MM.1S (cell line): ENCODE measurements around the gene SPATA25.

Experiments
- DNase-seq: peaks from one replicate; pipeline ENCODE4 v3.0.0-alpha.2; 2015
- H2AFZ ChIP-seq: fragments of 300-600 bp; sonication (generic); 2 replicates; pipeline ENCODE4 v1.6.0; 2016; ENCODE audit warnings: antibody characterized with exemption, low read length
- H3F3A ChIP-seq: fragments of 300-600 bp; sonication (generic); 2 replicates; pipeline ENCODE4 v1.6.1; 2016; ENCODE audit warnings: mild to moderate bottlenecking, antibody characterized with exemption, low read length, moderate library complexity, mixed read lengths; ENCODE audit not compliant: insufficient read depth
- H3K27ac ChIP-seq: fragments of 300-600 bp; sonication (generic); 2 replicates; pipeline ENCODE4 v1.5.1; 2016; ENCODE audit warnings: mild to moderate bottlenecking, low read length
- H3K27me3 ChIP-seq: fragments of 300-600 bp; sonication (generic); replicated peaks from 2 replicates; pipeline ENCODE4 v1.6.0; 2016; ENCODE audit warnings: low read length; ENCODE audit not compliant: insufficient read depth
- H3K36me3 ChIP-seq: fragments of 300-600 bp; sonication (generic); replicated peaks from 2 replicates; pipeline ENCODE4 v1.6.1; 2016; ENCODE audit warnings: mild to moderate bottlenecking, low read length, mixed read lengths; ENCODE audit not compliant: insufficient read depth
- H3K4me1 ChIP-seq: fragments of 300-600 bp; sonication (generic); 2 replicates; pipeline ENCODE4 v1.6.1; 2016; ENCODE audit warnings: low read length, mixed read lengths
- H3K4me2 ChIP-seq: fragments of 300-600 bp; sonication (generic); 2 replicates; pipeline ENCODE4 v1.6.0; 2016; ENCODE audit warnings: low read depth, low read length
- H3K4me3 ChIP-seq: fragments of 300-600 bp; sonication (generic); 2 replicates; pipeline ENCODE4 v1.5.1; 2016; ENCODE audit warnings: low read length, mixed read lengths
- H3K79me2 ChIP-seq: fragments of 300-600 bp; sonication (generic); 2 replicates; pipeline ENCODE4 v1.6.1; 2016; ENCODE audit warnings: mixed run types, low read length, mixed read lengths
- H3K9ac ChIP-seq: fragments of 300-600 bp; sonication (generic); 2 replicates; pipeline ENCODE4 v1.6.1; 2016; ENCODE audit warnings: low read length, mixed read lengths
- H3K9me2 ChIP-seq: fragments of 300-600 bp; sonication (generic); replicated peaks from 2 replicates; pipeline ENCODE4 v1.6.1; 2016; ENCODE audit warnings: mild to moderate bottlenecking, low read length, mixed read lengths; ENCODE audit not compliant: insufficient read depth
- H3K9me3 ChIP-seq: fragments of 300-600 bp; sonication (generic); replicated peaks from 2 replicates; pipeline ENCODE4 v1.6.1; 2016; ENCODE audit warnings: mild to moderate bottlenecking, low read length, mixed read lengths; ENCODE audit not compliant: insufficient read depth
- H4K20me1 ChIP-seq: fragments of 300-600 bp; sonication (generic); 2 replicates; pipeline ENCODE4 v1.6.1; 2016; ENCODE audit warnings: mild to moderate bottlenecking, low read length, moderate library complexity, mixed read lengths; ENCODE audit not compliant: insufficient read depth
- CTCF ChIP-seq: fragments of 300-600 bp; sonication (generic); IDR thresholded peaks from 2 replicates; pipeline ENCODE4 v1.5.1; 2016; ENCODE audit warnings: antibody characterized with exemption, low read length, mixed read lengths
- EZH2 ChIP-seq: fragments of 300-600 bp; sonication (generic); optimal IDR thresholded peaks from 2 replicates; pipeline ENCODE3; 2017; ENCODE audit warnings: low read depth, mild to moderate bottlenecking, antibody characterized with exemption, low read length, mixed read lengths
- EZH2phosphoT487 ChIP-seq: fragments of 300-600 bp; sonication (generic); IDR thresholded peaks from 2 replicates; pipeline ENCODE4 v1.6.1; 2018; ENCODE audit warnings: antibody characterized with exemption, low read length

The SPATA25 gene

GRCh38 chr20:45909336-45909808 is 21.9 kb upstream of the SPATA25 start:
- no peaks in the 10 kb centered on the region for H3K9me3 ChIP-seq
- peaks cover 3% of the 10 kb centered on the region; the same call in 1 of the 2 replicates for H3K4me1 ChIP-seq
- H3K9me2 ChIP-seq = no peaks in the 10 kb centered on the region
- H3K27me3 ChIP-seq = peaks cover 14% of the 10 kb centered on the region; the same call in 1 of the 2 replicates
- no peak overlapping the region for H2AFZ ChIP-seq
- H3K4me2 ChIP-seq = no peak overlapping the region
- H3F3A ChIP-seq = no peaks in the 10 kb centered on the region
- no peak overlapping the region for H3K4me3 ChIP-seq
- TF ChIP-seq EZH2 (no peak), EZH2phosphoT487 (no peak), CTCF (no peak)
- H3K9ac ChIP-seq = no peak overlapping the region
- no peaks in the 10 kb centered on the region for H3K36me3 ChIP-seq
- H3K27ac ChIP-seq = no peak overlapping the region
- H4K20me1 ChIP-seq = no peaks in the 10 kb centered on the region
- no peaks in the 10 kb centered on the region for H3K79me2 ChIP-seq
- no peak for DNase-seq

- H3K27me3 ChIP-seq = peaks cover 14% of the 10 kb centered on the region; the same call in 1 of the 2 replicates
- H3K4me2 ChIP-seq = no peak overlapping the region
- H3K36me3 ChIP-seq = no peaks in the 10 kb centered on the region
These were observed 20.7 kb upstream of the SPATA25 start for GRCh38 chr20:45908084-45908483.

GRCh38 chr20:45907219-45907948 is 20.0 kb upstream of the SPATA25 start:
- no peak overlapping the region for H3K27ac ChIP-seq
- no peaks in the 10 kb centered on the region for H3K36me3 ChIP-seq
- no peaks in the 10 kb centered on the region for H3K9me2 ChIP-seq
- H3K9me3 ChIP-seq = no peaks in the 10 kb centered on the region
- TF ChIP-seq CTCF (no peak), EZH2phosphoT487 (no peak), EZH2 (no peak)
- H3K79me2 ChIP-seq = no peaks in the 10 kb centered on the region
- no peak overlapping the region for H3K9ac ChIP-seq
- no peak overlapping the region for H3K4me3 ChIP-seq
- no peak overlapping the region for H3K4me2 ChIP-seq
- H3K4me1 ChIP-seq = peaks cover 3% of the 10 kb centered on the region; the same call in 1 of the 2 replicates
- no peaks in the 10 kb centered on the region for H4K20me1 ChIP-seq
- no peak for DNase-seq
- no peaks in the 10 kb centered on the region for H3F3A ChIP-seq
- H3K27me3 ChIP-seq = peaks cover 13% of the 10 kb centered on the region; the same call in 1 of the 2 replicates
- no peak overlapping the region for H2AFZ ChIP-seq

More at GRCh38 chr20:45908084-45908483, 20.7 kb upstream of the SPATA25 start:
- no peaks in the 10 kb centered on the region for H4K20me1 ChIP-seq
- no peak overlapping the region for H3K4me3 ChIP-seq
- H3K79me2 ChIP-seq = no peaks in the 10 kb centered on the region
- no peak overlapping the region for H3K9ac ChIP-seq
- no peak overlapping the region for H2AFZ ChIP-seq
- peaks cover 3% of the 10 kb centered on the region; the same call in 1 of the 2 replicates for H3K4me1 ChIP-seq
- H3F3A ChIP-seq = no peaks in the 10 kb centered on the region
- H3K9me3 ChIP-seq = no peaks in the 10 kb centered on the region
- no peak for DNase-seq
- no peak for TF ChIP-seq EZH2phosphoT487
- no peak for TF ChIP-seq EZH2
- TF ChIP-seq CTCF = no peak
- no peak overlapping the region for H3K27ac ChIP-seq
- H3K9me2 ChIP-seq = no peaks in the 10 kb centered on the region
